PC-9 (cell line): ENCODE results near the gene CDH26.

ENCODE experiments used
- CTCF ChIP-seq: fragments of 200-600 bp; sonication (generic); conservative IDR thresholded peaks from 2 replicates; pipeline ENCODE4 v1.6.1; 2017; ENCODE audit warnings: mixed run types, antibody characterized with exemption, mild to moderate bottlenecking, moderate library complexity
- EZH2 ChIP-seq: fragments of 200-600 bp; sonication (generic); IDR thresholded peaks from 2 replicates; pipeline ENCODE4 v1.8.0; 2017; ENCODE audit warnings: antibody characterized with exemption, low read depth

DNA sequence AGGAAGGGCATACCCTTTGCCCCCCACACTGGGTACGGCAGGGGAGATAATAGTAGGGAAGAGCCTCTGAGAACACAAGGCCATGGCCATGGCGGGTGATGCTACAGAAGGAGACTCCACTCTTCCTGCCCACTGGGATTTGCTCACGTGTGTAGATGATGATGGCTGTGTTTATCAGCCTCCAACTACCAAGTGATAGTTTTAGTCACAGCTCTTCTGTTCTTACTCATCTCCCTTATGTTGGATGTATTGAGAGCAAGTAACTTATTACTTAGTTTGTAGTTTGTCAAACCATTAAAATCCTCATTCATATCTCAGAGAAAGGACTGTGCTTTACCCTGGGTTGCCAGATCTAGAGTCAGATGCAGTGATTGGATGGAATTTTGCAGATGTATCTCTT lies 66.0 kb downstream of the CDH26 start:
- TF ChIP-seq CTCF (no peak), EZH2 (no peak)
